ENCODE results near the gene SLC1A2. TPM values are rescaled to one million over a fixed set of nuclear protein-coding genes. Genes with fewer than 3 reads are reported as not detected.

Gene SLC1A2
- total RNA-seq, 1 experiment from 2014 or later = 0.50 TPM

DNA sequence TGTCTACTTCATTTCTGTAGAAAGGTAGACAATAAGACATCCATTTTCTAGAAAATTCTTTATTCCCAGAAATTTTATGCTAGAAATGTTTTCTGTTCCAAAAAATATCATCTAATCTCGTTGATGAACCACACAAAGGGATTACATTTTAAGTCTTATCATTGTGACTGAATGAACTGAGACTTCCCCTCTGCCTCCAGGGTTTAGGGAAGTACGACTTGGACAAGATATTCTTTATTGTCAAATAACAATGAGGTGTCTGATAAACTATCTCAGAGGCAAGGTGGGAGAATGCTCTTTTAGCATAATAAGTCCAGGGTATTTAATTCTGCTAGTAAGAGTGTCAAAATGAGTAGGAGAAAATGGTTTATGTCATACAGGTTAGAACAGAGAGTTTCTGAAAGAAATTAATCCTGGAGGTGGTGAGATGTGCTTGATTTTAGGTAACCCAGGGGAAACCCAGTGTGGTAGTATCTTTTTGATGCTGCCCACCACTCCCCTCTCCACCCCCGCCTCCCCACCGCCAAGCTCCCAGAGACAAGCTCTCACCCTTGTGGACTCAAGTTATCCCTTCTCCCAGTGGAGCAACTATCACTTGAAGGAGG lies 179.8 kb downstream of the SLC1A2 start (continued):
- TF ChIP-seq, protein P1, sequence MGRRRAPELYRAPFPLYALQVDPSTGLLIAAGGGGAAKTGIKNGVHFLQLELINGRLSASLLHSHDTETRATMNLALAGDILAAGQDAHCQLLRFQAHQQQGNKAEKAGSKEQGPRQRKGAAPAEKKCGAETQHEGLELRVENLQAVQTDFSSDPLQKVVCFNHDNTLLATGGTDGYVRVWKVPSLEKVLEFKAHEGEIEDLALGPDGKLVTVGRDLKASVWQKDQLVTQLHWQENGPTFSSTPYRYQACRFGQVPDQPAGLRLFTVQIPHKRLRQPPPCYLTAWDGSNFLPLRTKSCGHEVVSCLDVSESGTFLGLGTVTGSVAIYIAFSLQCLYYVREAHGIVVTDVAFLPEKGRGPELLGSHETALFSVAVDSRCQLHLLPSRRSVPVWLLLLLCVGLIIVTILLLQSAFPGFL (CRISPR knock-in tag; IDR thresholded peaks at IDR 0.05; ENCODE audit: borderline replicate concordance) = no peak
- TF ChIP-seq PRRX2 (CRISPR knock-in tag; IDR thresholded peaks at IDR 0.05) (no peak), ZNF512 (CRISPR knock-in tag; IDR thresholded peaks at IDR 0.05; ENCODE audit: borderline replicate concordance) (no peak)
- TF ChIP-seq, protein P2, sequence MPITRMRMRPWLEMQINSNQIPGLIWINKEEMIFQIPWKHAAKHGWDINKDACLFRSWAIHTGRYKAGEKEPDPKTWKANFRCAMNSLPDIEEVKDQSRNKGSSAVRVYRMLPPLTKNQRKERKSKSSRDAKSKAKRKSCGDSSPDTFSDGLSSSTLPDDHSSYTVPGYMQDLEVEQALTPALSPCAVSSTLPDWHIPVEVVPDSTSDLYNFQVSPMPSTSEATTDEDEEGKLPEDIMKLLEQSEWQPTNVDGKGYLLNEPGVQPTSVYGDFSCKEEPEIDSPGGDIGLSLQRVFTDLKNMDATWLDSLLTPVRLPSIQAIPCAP (CRISPR knock-in tag; IDR thresholded peaks at IDR 0.05) = no peak

DNA sequence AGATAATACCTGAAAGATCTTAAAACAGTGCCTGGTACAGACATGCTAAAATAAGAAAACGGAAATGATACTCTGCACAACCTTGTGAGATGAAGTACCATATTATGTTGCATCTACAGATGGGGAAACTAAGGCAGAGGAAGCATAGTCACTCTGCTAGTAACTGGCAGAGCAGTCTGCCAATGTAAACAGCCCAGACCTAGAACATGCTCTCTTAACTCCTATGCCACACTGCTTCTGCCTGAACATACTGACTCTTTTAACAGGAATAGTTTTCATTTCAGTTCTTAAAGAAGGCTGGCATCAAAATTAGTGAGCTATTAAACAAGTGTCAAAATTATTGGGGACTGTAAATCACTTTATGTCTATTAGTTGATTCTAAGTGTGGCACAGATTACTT lies 180.5 kb downstream of the SLC1A2 start:
- Mint-ChIP-seq H3K4me3 (no peak overlapping the region), H3K27ac (no peak overlapping the region), H3K9me3 (peaks cover 13% of the 10 kb centered on the region), H3K4me1 (peaks cover 16% of the 10 kb centered on the region), H3K36me3 (peaks cover 4% of the 10 kb centered on the region; the same call in 1 of the 2 replicates), H3K27me3 (ENCODE audit: low read depth) (no peaks in the 10 kb centered on the region; the same call in 1 of the 2 replicates)
- POLR2A ChIA-PET = no interaction called here
- TF ChIP-seq, protein P3, sequence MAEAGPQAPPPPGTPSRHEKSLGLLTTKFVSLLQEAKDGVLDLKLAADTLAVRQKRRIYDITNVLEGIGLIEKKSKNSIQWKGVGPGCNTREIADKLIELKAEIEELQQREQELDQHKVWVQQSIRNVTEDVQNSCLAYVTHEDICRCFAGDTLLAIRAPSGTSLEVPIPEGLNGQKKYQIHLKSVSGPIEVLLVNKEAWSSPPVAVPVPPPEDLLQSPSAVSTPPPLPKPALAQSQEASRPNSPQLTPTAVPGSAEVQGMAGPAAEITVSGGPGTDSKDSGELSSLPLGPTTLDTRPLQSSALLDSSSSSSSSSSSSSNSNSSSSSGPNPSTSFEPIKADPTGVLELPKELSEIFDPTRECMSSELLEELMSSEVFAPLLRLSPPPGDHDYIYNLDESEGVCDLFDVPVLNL (CRISPR knock-in tag; IDR thresholded peaks at IDR 0.05; ENCODE audit: borderline replicate concordance, low read depth) = no peak
- TF ChIP-seq, protein P4, sequence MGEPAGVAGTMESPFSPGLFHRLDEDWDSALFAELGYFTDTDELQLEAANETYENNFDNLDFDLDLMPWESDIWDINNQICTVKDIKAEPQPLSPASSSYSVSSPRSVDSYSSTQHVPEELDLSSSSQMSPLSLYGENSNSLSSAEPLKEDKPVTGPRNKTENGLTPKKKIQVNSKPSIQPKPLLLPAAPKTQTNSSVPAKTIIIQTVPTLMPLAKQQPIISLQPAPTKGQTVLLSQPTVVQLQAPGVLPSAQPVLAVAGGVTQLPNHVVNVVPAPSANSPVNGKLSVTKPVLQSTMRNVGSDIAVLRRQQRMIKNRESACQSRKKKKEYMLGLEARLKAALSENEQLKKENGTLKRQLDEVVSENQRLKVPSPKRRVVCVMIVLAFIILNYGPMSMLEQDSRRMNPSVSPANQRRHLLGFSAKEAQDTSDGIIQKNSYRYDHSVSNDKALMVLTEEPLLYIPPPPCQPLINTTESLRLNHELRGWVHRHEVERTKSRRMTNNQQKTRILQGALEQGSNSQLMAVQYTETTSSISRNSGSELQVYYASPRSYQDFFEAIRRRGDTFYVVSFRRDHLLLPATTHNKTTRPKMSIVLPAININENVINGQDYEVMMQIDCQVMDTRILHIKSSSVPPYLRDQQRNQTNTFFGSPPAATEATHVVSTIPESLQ (CRISPR knock-in tag; IDR thresholded peaks at IDR 0.05) = no peak
- TF ChIP-seq ZMAT4 (CRISPR knock-in tag; IDR thresholded peaks at IDR 0.05) (no peak), ZNF121 (CRISPR knock-in tag; IDR thresholded peaks at IDR 0.05) (no peak), ESRRA (CRISPR knock-in tag; IDR thresholded peaks at IDR 0.05; ENCODE audit: borderline replicate concordance) (no peak), ZBTB21 (CRISPR knock-in tag; IDR thresholded peaks at IDR 0.05; ENCODE audit: borderline replicate concordance) (no peak), FOXK1 (CRISPR knock-in tag; IDR thresholded peaks at IDR 0.05) (no peak)
- TF ChIP-seq, protein P5, sequence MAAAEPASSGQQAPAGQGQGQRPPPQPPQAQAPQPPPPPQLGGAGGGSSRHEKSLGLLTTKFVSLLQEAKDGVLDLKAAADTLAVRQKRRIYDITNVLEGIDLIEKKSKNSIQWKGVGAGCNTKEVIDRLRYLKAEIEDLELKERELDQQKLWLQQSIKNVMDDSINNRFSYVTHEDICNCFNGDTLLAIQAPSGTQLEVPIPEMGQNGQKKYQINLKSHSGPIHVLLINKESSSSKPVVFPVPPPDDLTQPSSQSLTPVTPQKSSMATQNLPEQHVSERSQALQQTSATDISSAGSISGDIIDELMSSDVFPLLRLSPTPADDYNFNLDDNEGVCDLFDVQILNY (CRISPR knock-in tag; IDR thresholded peaks at IDR 0.05) = no peak
- TF ChIP-seq, protein P6, sequence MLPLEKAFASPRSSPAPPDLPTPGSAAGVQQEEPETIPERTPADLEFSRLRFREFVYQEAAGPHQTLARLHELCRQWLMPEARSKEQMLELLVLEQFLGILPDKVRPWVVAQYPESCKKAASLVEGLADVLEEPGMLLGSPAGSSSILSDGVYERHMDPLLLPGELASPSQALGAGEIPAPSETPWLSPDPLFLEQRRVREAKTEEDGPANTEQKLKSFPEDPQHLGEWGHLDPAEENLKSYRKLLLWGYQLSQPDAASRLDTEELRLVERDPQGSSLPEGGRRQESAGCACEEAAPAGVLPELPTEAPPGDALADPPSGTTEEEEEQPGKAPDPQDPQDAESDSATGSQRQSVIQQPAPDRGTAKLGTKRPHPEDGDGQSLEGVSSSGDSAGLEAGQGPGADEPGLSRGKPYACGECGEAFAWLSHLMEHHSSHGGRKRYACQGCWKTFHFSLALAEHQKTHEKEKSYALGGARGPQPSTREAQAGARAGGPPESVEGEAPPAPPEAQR (CRISPR knock-in tag; IDR thresholded peaks at IDR 0.05) = no peak
- DNase-seq (ENCODE audit: low spot score) = no peak
- no peak for ATAC-seq
- CTCF ChIA-PET = interaction anchor here (1.0 kb wide), 1 partner anchor 180 kb away, joined by 3 read pairs; no protein-coding TSS in a partner anchor
